ENCODE measurements around the gene NUTM2G.
"Not testable (repeated sequence)": the region's sequence is repeated elsewhere in the genome, so short reads cannot be mapped to it uniquely, and the experiment has no call there.

NUTM2G gene, protein sequence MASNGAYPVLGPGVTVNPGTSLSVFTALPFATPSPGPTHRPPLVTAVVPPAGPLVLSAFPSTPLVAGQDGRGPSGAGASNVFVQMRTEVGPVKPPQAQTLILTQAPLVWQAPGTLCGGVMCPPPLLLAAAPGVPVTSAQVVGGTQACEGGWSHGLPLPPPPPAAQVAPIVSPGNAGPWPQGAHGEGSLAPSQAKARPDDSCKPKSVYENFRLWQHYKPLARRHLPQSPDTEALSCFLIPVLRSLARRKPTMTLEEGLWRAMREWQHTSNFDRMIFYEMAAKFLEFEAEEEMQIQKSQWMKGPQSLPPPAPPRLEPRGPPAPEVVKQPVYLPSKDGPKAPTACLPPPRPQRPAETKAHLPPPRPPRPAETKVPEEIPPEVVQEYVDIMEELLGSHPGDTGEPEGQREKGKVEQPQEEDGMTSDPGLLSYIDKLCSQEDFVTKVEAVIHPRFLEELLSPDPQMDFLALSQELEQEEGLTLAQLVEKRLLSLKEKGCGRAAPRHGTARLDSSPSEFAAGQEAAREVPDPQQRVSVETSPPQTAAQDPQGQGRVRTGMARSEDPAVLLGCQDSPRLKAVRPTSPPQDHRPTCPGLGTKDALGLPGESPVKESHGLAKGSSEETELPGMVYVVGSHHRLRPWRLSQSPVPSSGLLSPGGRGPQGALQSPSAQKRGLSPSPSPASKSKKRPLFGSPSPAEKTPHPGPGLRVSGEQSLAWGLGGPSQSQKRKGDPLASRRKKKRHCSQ

DNA sequence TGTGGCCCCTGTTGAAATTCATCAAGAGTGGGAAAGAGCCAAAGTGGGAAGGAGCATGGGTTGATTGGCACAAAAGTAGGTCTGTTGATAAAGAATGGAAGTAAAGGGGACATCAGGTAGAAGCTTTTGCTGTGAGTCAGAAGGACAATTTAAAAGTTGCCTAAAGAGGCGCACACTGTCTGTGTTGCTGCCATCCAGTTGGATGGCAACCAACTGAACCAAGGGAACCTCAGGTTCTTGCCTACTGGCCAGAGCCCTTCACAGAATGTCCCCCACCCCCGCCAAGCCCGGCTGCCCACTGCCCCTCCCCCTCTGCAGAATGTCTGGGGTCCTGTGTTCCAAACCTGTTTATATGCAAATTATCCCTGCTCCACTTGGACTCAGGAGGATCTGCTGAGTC is at the start of gene NUTM2G:
Gene NUTM2G, plus strand, starts transcription at position 301 of the 400 bp plus-strand sequence. CDS start 182 bp downstream, outside the sequence.
- DNase-seq (ENCODE audit: low read depth in 3 of 3) = not testable (repeated sequence)

DNA sequence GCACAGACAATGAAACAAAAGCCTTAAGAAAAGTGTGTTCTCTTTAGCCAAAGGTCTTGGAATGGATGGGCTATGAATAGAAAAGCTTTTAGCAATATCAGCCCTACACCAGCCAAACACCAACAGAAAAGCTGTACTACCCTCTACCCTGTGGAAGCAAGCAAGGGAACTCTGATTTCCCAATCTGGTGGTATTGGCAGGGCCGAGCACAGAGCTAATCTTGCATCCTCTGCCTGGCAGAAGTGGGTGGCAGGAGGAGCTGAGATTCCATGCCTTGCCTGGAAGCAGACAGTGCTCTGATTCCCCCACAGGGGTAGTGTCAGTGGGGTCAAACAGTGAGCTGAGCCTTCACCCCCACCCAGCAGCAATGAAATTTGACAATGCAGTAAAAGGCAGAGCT is 44.7 kb upstream of the NUTM2G start:
- DNase-seq (ENCODE audit: low read depth in 3 of 3) = no peak

DNA sequence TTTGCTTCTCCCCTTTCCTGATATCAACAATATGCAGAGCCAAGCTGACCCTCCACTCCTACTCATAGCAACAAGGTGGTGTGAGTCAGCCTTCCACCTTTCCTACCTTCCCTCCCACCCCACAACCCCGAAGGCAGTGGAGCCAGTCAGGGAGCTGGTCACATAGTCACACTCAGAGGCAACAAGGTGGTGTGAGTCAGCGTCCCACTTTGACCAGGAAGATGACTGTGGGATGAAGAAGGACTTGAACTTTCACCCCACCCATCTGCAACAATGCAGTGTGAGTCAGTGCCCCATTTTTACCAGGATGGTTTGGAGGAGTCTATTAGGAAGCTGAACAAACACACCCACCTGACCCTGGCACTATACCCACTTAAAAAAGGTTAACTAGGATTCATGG is 44.2 kb upstream of the NUTM2G start:
- DNase-seq (ENCODE audit: low read depth in 3 of 3) = no peak

DNA sequence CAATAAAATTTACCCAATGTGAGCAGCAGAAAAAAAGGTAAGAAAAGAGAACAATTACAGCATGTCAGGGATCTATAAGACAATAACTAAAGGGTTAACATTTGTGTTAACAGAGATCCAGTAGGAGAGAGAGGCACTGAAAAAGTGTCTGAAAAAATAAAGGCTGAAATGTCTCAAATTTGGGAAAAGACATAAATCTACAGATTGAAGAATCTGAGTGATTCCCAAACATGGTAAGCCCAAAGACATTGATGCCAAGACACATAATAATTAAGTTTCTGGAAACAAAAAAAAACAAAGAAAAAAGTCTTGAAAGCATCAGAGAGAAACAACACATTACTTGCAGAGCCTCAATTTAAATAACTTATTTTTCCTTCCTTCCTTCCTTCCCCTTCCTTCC is 43.2 kb upstream of the NUTM2G start:
- DNase-seq (ENCODE audit: low read depth in 3 of 3) = no peak

DNA sequence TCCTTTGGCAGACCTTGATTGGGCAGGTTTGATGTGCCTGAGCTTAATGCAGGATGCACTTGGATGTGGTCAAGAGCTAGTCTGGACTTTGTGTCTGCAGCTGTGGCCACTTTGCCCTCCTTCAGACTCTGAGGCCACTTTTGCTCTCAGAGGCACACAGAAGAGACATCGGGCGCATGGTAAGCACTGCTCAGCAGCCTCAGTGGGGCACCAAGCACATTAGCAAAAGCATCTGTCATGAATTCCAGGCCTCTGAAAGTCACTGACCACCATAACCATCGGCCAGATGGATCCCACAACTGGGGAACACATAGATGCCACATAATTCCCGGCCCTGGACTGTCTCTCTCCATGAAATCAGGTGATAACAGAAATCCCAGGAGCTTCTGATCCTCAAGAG is 40.1 kb upstream of the NUTM2G start:
- DNase-seq (ENCODE audit: low read depth in 3 of 3) = no peak

DNA sequence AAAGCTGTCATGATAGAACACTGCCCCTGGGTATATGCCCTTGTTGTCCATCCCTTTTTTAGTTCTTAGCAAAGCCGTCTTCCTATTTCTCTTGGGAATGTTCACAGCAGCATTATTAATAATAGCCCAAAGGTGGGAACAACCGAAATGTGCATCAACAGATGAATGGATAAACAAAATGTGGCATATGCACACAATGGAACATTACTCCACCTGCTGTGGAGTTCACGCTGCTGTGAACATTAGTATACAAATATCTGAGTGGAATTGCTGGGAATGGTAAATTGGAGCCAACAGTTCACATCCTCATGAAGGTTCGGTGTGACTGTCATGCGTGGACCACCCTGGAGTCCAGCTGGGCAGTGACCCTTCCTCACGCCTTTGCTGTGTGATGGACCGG is 36.5 kb upstream of the NUTM2G start:
- no peak for DNase-seq (ENCODE audit: low read depth in 3 of 3)

DNA sequence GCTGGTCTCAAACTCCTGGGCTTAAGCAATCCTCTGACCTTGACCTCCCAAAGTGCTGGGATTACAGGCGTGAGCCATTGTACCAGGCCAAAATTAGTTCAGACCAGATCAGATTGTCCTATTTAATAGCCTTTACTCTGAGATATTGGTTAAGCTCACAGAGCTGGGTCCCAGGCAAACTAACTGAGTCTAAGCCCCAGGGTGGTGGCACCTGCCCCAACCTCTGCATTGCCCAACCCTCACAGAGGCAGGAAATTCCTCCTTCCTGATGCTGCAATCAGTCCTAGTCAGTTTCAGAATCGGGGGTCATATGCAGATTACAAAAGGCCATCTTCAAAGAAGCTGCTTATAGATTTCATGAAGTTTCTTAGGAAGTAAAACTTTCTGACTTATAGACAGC is 28.6 kb upstream of the NUTM2G start:
- DNase-seq (ENCODE audit: low read depth in 3 of 3) = not testable (repeated sequence)

DNA sequence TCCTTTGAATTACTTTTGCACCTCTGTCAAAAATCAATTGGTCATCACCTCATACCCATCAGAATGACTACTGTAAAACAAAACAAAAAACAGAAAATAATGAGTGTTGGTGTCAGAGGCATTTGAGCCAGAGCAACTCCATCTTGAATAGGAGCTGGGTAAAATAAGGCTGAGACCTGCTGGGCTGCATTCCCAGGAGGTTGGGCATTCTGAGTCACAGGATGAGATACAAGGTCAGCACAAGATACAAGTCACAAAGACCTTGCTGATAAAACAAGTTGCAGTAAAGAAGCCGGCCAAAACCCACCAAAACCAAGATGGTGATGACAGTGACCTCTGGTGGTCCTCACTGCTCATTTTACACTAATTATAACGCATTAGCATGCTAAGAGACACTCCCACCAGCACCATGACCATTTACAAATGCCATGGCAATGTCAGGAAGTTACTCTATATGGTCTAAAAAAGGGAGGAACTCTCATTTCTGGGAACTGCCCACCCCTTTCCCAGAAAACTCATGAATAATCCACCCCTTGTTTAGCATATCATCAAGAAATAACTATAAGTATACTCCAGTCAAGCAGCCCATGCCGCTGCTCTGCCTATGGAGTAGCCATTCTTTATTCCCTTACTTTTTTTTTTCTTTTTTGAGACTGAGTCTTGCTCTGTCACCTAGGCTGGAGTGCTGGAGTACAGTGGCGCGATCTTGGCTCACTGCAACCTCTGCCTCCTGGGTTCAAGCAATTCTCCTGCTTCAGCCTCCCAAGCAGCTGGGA is 23.5 kb upstream of the NUTM2G start:
- not testable (repeated sequence) for DNase-seq (ENCODE audit: low read depth in 3 of 3)

DNA sequence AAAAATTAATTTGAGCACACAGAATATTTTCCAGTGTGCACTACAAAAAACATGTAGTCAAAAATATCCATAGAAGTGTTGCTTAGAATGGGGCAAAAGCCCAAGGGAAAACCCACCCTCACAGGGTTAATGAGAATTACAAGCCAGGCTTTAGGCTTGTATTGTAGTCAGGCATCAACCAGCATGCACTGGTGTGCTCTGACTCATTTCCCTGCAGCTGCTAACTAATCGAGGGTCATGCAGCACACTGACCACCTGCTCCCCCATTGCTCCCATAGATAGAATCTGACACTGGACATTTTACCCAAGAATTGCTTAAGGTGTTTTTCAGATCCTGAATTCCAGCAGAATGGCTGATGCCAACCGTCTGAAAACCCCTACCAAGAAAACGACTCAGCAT is 20.2 kb upstream of the NUTM2G start:
- not testable (repeated sequence) for DNase-seq (ENCODE audit: low read depth in 3 of 3)

DNA sequence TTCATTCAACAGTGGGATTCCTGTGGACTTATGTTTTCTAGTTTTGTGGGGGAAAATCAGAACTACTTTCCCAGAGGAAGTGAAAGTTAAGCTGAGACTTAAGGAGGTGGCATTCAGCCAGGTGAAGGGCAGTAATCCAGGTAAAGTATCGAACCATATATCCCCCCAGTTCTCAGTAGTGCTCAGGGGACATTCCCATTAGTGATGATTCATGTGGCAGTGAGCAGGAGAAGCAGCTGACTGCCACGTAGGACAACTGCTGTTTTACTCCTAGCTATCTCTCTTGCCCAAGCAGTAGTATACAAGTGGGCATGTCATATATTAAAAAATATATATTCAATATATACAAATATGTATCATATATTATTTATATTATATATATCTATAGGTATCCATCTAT is 13.1 kb upstream of the NUTM2G start:
- DNase-seq (ENCODE audit: low read depth in 3 of 3) = not testable (repeated sequence)

DNA sequence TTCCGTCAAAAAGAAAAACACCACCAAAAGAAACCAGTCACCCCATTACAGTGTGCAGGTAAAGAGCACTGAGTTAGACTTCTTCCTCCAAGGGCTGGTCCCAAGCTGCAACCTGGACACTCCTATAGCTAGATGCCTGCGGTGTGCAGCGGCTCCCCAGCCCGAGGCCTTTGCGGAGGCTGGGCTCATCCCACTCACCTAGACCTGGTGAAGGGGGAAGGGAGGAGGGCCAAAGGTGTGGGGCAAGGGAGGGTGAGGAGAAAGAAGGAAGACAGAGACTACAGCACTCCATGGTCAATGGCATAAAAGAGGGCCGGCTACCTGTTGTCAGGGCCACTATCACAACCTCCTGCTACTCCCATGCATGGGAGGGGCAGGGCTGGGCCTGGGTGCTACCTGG is 12.1 kb upstream of the NUTM2G start:
- DNase-seq (ENCODE audit: low read depth in 3 of 3) = not testable (repeated sequence)

DNA sequence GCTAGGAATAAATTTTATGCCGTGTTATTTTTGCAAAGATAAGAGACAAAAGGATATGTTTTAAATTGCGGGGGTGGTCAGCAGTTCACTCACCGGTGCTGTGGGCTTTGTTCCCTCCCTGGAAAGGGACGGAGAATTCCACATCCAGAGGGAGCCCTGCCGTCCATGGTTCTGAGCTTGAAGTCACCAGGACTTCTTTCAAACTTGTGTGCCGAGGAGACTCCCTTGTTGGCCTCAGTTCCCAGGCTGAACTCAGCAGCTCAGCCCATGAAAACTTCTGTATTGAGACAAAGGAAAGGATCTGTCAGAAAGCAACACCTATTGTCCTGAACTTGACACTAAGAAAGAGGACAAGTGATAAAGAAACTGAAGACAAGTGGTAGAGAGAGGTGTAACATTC is 10.1 kb upstream of the NUTM2G start:
- not testable (repeated sequence) for DNase-seq (ENCODE audit: low read depth in 3 of 3)

DNA sequence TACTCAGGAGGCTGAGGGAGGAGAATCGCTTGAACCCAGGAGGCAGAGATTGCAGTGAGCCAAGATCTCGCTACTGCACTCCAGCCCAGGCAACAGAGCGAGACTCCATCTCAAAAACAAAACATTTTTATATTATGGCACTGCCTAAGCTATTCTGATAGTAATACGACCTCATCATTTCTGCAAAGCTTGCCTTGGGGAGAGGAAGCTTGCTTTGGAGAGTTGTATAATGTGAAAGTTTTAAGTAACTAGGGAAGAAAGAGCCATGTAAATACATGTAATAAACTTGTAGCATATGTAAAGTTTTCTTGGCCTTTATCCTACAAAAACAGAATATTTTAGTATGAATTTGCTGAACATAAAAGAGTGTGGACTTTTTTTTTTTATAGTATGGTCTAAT is 7.8 kb upstream of the NUTM2G start:
- DNase-seq (ENCODE audit: low read depth in 3 of 3) = not testable (repeated sequence)

DNA sequence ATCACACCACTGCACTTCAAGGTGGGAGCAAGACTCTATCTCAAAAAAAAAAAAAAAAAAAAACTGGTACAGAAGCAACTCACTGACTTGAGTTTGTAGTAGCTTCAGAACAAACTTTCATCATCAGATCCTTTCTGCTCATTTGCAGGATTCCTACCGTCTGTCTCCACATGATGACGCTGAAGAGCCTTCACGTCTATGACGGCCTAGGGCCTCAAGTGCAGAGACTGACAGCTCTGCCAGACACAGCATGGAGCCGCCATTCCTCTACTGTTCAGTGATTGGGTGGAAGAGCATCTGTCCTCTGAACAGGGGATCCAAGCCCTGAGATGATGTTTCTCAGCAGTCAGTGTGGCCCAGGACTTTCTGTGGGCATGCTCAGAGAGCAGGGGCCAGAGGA is 3.1 kb upstream of the NUTM2G start:
- DNase-seq (ENCODE audit: low read depth in 3 of 3) = not testable (repeated sequence)

DNA sequence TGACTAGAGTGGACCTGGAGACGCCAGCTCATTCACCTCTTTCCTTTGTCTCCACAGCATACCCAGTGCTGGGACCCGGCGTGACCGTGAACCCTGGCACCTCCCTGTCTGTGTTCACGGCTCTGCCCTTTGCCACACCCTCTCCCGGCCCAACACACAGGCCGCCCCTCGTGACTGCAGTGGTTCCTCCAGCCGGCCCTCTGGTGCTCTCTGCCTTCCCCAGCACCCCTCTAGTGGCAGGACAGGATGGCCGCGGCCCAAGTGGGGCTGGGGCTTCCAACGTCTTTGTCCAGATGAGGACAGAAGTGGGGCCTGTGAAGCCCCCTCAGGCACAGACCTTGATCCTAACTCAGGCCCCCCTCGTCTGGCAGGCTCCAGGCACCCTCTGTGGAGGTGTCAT is 3.0 kb downstream of the NUTM2G start:
- DNase-seq (ENCODE audit: low read depth in 3 of 3) = not testable (repeated sequence)

DNA sequence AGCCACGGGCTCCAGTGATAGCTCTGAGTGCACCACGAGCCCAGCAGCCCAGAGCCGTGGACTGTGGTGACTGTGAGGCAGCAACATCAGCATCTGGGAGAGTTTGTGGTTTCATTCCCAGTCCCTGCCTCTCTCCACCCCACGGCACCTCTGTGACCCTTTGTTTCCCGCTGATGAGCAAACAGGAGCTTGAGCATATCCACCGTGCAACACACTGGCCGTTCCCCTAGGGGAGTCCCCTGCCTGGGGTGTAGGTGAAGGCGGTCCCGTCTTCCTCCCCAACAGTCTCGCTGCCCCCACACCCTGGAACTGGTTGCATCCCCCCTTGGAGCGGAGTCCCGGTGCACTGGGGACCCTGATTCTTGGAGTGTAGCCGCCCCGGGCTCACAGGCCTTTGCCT is 5.5 kb downstream of the NUTM2G start:
- not testable (repeated sequence) for DNase-seq (ENCODE audit: low read depth in 3 of 3)

DNA sequence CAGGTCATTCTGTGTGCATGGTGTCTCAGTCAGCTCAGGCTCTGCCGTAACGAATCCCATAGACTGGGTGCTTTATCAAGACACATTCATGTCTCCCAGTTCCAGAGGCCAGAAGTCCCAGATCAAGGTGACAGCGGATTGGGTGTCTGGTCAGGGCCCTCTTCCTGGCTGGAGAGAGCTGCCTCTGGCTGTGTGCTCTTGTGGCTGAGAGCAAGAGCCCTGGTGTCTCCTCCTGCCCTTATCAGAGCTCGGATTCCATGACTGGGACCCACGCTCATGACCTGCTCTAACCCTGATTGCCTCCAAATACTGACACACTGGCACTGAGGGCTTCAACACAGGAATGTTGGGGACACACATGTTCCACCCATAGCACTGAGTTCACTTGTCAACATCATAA is 6.1 kb downstream of the NUTM2G start:
- not testable (repeated sequence) for DNase-seq (ENCODE audit: low read depth in 3 of 3)

DNA sequence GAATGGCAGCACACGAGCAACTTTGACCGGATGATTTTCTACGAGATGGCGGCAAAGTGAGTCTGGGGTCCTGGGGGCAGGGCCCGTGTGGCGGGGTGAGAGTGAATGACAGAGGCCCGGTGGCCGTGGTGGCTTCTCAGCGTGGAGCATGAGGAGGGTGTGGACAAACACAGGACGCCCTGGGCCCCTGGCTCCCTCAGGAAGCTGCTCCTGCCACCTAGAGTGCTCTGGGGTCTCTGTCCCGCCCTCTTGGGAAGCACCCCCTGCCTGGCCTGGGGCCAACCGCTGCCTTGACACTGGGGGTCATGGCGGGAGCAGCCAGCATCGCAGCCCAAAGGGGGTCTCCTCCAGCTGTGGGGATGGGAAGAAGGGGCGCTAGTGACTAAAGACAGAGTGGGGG is 6.8 kb downstream of the NUTM2G start:
- not testable (repeated sequence) for DNase-seq (ENCODE audit: low read depth in 3 of 3)

DNA sequence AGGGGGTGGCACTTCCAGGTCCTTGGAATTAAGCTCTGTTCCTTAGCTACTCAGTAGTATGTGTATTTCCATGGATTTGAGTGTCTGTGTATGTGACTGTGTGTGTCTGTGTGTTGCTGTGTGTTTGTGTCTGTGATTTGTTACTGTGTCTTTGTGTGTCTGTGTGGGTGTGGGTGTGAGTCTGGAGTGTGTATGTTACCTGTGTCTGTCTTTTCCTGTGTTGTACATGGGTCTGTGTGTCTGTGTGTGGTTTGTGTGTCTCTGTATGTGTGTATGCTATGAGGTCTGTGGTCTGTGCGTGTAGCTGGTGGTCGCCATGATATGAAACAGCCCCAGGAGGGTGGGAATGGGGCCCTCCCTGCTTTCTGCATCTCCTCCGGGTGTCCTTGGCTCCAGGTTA is 8.8 kb downstream of the NUTM2G start:
- DNase-seq (ENCODE audit: low read depth in 3 of 3) = not testable (repeated sequence)

DNA sequence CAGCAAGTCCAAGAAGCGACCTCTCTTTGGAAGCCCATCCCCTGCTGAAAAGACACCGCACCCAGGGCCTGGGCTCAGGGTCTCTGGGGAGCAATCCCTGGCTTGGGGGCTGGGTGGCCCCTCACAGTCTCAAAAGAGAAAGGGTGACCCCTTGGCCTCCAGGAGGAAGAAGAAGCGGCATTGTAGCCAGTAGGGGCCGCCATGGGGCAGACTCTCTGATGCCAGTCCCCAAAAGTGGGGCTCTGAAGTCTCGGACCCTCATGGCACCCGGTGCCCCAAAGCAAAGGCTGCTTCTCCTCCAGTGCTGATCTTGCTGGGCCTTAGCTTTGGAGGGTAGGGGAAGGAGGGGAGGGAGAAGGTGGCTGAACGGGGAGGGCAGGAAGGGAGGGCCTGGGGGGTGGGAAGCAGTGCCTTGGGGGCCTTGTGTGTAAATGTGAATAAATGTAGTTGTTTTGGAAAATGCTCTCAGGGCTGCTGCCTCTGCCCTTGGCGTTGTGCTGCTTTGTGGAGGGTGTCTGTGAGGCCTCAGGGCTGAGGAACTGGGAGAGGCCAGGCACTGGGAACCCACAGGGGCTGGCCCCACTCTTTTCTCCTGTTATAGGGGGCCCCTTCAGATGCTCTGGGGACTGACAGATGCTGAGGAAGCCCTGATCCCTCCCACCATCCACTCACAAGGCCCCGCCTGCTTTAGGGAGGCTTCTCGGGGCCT is 10.5 kb downstream of the NUTM2G start:
- not testable (repeated sequence) for DNase-seq (ENCODE audit: low read depth in 3 of 3)

DNA sequence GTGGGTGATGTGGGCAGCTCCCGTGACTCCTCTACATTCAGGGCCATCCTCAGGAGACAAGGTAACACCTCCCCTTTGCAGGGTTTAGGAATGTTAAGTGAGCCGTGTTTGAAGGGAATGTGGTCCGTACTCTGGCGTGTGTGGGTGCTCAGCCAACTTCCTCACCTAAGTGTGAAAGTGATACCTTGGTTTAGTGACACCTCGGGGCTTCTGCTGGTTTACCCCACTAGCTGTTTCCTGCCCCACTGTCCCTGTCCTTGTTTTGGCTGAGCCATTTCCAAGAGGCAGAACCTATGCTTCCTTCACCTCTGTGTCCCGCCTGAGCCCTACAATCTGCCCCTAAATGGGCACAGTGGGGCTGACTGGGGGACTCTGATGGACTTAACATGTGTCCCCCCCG is 12.3 kb downstream of the NUTM2G start:
- not testable (repeated sequence) for DNase-seq (ENCODE audit: low read depth in 3 of 3)

DNA sequence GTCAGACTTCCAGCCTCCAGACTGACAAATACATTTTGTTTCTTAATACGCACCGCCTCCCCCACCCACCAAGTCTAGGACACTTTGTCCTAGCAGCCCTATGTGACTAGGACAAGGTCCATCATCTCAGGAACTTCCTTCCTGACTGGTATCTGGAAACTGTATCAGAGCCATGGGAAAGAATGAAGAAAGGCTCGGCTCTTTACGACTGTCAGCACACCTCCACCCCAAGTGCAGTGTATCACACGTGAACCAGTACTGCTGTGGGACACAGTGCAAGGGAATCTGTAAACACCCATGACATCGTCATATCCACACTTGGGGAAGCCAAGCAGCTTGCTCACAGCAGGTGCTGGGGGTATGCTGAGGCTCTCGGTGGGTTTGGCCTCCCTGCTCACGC is 13.0 kb downstream of the NUTM2G start:
- not testable (repeated sequence) for DNase-seq (ENCODE audit: low read depth in 3 of 3)

Measured in stimulated activated CD4-positive, alpha-beta T cell treated with anti-CD3 and anti-CD28 coated beads, TNF-alpha, amount 100 ng/mL, for 48 hours (primary cell).